ENCODE measurements around the gene MLLT11.

Gene MLLT11

GRCh38 chr1:151060007-151060656, at the start of gene MLLT11:
TSS of gene MLLT11 (plus strand) at chr1:151060397. CDS start at chr1:151067225, 6,828 bp downstream.
- no peak for DNase-seq (ENCODE audit: low read depth, low spot score)

- DNase-seq (ENCODE audit: low read depth, low spot score) = no peak
Measured at GRCh38 chr1:151011154-151011850, 48.9 kb upstream of the MLLT11 start.

GRCh38 chr1:151012684-151013471, 47.3 kb upstream of the MLLT11 start:
- DNase-seq (ENCODE audit: low read depth, low spot score) = no peak

- no peak for DNase-seq (ENCODE audit: low read depth, low spot score)
Measured at GRCh38 chr1:151013518-151013917, 46.7 kb upstream of the MLLT11 start.

GRCh38 chr1:151024540-151025146, 35.6 kb upstream of the MLLT11 start:
- DNase-seq (ENCODE audit: low read depth, low spot score) = no peak

- no peak for DNase-seq (ENCODE audit: low read depth, low spot score)
Measured at GRCh38 chr1:151026460-151026859, 33.7 kb upstream of the MLLT11 start.

- no peak for DNase-seq (ENCODE audit: low read depth, low spot score)
Measured at GRCh38 chr1:151032164-151032563, 28.0 kb upstream of the MLLT11 start.

GRCh38 chr1:151035167-151035566, 25.0 kb upstream of the MLLT11 start:
- no peak for DNase-seq (ENCODE audit: low read depth, low spot score)

GRCh38 chr1:151036356-151036755, 23.8 kb upstream of the MLLT11 start, which contains the start of gene BNIPL:
TSS of gene BNIPL (plus strand) at chr1:151036586. CDS start at chr1:151036726, 140 bp downstream.
- no peak for DNase-seq (ENCODE audit: low read depth, low spot score)

GRCh38 chr1:151037032-151037431, 23.2 kb upstream of the MLLT11 start:
- no peak for DNase-seq (ENCODE audit: low read depth, low spot score)

GRCh38 chr1:151039521-151039920, 20.7 kb upstream of the MLLT11 start:
- DNase-seq (ENCODE audit: low read depth, low spot score) = no peak

- DNase-seq (ENCODE audit: low read depth, low spot score) = no peak
Measured at GRCh38 chr1:151043163-151043562, 17.0 kb upstream of the MLLT11 start.

- DNase-seq (ENCODE audit: low read depth, low spot score) = no peak
Measured at GRCh38 chr1:151047591-151047924, 12.6 kb upstream of the MLLT11 start, which contains the start of gene C1orf56. TSS of gene C1orf56 (plus strand) at chr1:151047751. CDS start at chr1:151047848, 97 bp downstream.

- no peak for DNase-seq (ENCODE audit: low read depth, low spot score)
Measured at GRCh38 chr1:151047925-151048644, 12.1 kb upstream of the MLLT11 start.

GRCh38 chr1:151048645-151049032, 11.6 kb upstream of the MLLT11 start:
- no peak for DNase-seq (ENCODE audit: low read depth, low spot score)

- no peak for DNase-seq (ENCODE audit: low read depth, low spot score)
Measured at GRCh38 chr1:151049458-151049857, 10.7 kb upstream of the MLLT11 start.

GRCh38 chr1:151050051-151050688, 10.0 kb upstream of the MLLT11 start:
- DNase-seq (ENCODE audit: low read depth, low spot score) = no peak

- DNase-seq (ENCODE audit: low read depth, low spot score) = no peak
Measured at GRCh38 chr1:151051356-151052009, 8.7 kb upstream of the MLLT11 start.

GRCh38 chr1:151054971-151055547, 5.1 kb upstream of the MLLT11 start:
- no peak for DNase-seq (ENCODE audit: low read depth, low spot score)

- no peak for DNase-seq (ENCODE audit: low read depth, low spot score)
Measured at GRCh38 chr1:151055581-151055980, 4.6 kb upstream of the MLLT11 start.
